NOMO-1 treated with DMSO at 0.1 percent for 48 hours (cell line): ENCODE data around the gene ZNRF2.
A peak's percentile ranks its signal among the peaks of the same experiment; 100 is the strongest.
"Not testable (repeated sequence)": the region's sequence is repeated elsewhere in the genome, so short reads cannot be mapped to it uniquely, and the experiment has no call there.

ENCODE experiments used
- DNase-seq: peaks from one replicate; lab custom pipeline; 2025; ENCODE audit not compliant: unreplicated experiment; lab: John Stamatoyannopoulos, UW

The ZNRF2 gene

DNA sequence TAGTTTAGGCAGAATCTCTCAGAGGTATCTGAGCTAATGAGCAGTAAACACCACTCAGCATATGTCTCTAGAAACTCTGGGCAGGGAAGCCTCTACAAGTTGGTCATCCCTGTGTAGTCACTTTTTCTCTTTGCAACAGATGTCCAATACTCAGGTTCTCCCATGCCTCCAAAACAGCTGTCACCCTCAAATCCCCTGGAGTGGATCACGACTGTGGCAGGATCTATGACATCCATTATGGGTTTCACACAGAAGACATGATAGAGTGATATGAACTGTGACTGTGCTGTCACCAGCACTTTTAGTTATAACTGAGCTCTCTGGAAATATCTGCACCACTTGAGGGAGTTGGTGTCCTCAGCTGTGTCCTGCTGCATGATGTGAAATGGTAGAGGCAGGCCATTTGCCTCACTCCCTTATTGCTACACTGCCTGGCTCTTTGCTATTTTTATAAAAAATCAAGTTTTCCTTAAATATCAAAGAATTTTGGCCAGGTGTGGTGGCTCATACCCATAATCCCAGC, 24.1 kb upstream of the ZNRF2 start:
- DNase-seq, result no peak

DNA sequence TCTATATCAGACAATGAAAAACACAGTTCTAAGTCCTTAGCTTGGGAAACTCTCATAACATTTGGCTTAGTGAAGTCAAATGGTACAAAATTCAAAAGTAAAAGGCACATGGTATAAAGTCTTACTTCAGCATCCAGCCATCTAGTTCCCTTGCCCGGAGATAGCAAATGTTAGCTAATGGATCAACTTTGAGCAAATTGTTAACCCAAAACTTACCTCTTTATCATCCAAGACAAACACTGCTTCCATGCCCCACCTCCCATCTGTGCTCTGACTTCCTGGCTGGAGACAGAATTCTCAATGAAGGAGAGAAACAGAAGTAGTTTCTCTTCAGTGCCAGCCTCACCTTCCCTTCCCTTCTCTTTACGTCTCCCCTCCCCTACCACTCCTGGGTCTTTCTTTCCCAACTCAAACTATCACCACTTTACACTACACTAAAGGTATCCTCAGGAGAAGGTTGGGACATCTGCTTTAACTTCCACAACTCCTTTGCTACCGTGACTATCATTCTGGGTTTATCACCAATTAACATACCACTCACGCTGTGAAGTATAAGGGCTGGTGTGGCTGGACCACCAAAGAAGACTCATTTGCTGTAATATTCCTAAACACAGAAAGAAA, 21.2 kb upstream of the ZNRF2 start:
- no peak for DNase-seq

DNA sequence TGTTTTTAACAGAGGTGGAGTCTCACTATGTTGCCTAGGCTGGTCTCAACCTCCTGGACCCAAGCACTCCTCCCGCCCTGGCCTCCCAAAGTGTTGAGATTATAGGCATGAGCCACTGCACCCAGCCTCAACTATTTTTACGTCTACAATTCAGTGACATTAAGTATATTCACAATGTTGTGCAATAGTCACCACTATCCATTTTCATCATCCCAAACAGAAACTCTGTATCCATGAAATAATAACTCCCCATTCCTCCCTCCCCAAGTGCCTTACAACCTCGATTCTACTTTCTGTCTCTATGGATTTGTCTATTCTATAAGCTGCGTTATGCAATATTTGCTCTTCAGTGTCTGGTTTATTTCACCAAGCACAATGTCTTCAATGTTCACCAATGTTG, 20.3 kb upstream of the ZNRF2 start:
- no peak for DNase-seq

DNA sequence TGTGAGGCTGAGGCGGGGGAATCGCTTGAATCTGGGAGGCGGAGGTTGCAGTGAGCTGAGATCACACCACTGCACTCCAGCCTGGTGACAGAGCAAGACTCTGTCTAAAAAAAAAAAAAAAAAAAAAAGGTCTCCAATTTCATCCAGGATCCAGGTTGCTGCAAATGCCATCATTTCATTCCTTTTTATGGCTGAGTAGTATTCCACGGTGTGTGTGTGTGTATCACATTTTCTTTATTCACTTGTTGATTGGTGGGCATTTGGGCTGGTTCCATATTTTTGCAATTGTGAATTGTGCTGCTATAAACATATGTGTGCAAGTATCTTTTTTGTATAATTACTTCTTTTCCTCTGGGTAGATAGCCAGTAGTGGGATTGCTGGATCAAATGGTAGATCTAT, 19.2 kb upstream of the ZNRF2 start:
- not testable (repeated sequence) for DNase-seq

DNA sequence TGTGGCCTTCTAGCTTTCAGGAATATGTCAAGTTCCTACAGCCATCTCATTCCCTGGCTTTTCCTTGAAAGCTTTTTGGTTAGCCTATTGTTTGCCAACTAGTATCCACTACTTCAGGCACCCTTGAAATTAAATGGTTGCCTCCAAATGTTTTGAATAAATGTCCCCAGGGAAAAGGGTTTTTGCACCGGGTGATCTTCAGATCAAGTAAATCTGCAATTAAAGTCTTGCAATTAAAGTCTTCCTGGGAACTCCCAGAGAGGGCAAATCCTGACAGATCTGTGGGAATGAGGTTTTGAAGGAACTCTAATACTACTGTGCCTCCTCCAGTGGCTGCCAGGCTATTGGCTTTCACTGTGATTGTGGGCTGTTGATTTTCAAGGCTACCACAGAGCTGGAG, 17.7 kb upstream of the ZNRF2 start:
- no peak for DNase-seq

DNA sequence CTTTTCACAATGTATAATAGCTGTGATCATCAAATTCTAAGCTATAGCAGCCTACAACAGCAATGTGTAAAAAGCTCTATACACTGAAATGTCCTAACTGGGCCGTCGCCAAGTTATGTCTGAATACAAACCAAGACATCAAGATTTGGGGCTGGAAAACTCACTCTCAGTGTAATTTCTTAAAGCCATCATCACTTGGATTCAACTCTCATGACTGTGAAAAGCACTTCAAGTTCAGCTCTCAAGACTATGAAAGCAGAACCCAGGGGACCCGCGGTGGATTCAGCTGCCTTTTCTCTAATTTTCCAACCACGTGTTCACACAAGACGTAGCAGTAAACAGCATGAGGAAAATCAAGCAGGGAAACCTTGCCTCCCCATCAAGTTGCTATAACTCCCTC, 15.8 kb upstream of the ZNRF2 start:
- no peak for DNase-seq

DNA sequence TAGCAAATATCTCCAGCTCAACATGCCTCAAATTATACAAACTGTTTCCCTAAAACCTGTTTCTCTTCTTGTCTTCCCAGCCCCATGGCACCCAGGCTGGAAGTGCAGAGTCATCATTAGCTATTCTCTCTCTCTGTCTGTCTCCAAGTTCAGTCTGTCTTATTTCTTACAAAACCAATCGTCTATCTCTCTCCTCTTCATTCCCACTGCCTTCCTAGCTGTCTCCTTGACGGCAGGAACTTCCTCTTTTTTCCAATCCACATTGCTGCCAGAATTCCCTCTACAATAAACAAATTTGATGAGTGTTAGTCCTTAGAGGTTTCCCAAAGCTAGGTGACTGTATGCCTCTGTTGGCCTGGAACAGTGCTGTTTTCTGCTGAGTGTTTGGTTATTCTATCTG, 14.9 kb upstream of the ZNRF2 start:
- DNase-seq, result no peak

DNA sequence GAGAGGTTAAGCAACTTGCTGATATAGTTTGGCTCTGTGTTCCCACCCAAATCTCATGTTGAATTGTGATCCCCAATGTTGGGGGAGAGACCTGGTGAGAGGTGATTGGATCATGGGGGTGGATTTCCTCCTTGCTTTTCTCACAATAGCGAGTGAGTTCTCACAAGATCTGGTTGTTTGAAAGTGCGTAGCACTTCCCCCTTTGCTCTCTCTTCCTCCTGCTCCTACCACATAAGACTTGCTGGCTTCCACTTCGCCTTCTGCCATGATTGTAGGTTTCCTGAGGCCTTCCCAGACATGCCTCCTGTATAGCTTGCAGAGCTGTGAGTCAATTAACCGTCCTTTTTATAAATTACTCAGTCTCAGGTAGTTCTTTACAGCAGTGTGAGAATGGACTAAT, 13.5 kb upstream of the ZNRF2 start:
- DNase-seq, result no peak

DNA sequence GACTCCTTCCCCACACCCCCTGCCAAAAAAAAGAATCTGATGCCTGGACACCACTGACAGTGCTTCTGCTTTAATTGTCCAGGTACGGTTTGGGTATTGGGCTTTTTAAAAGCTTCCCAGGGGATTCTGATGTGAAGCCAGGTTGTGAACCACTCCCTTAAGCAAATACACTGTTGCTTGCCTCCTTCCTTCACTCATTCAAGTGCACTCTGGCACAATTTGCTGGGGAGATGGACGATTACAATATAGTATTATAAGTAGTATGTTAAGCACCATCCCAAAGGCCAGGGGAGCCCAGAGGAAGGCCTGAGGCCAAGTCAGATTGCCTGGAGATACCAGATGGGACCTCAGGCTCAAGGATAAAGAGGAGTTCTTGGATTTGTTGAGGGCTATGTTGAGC, 12.3 kb upstream of the ZNRF2 start:
- DNase-seq, result no peak

DNA sequence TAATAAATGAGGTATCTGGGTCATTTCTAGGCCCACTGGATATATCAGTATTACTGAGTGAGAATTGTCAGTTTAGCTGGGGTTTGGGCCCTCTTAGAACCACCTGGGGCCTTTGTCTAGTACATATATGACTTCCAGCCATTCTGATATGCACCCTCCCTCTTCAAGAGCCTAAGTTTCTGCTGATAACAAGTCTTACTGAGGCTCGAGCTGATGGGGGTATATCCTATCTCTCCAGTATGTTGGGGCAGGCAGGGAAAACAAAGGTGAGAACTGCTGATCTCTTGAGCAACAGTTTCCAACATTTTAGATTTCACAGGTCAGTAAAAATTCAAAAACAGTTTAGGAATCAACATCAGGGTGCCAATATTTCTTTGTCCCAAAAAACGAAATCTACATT, 10.8 kb upstream of the ZNRF2 start:
- no peak for DNase-seq

DNA sequence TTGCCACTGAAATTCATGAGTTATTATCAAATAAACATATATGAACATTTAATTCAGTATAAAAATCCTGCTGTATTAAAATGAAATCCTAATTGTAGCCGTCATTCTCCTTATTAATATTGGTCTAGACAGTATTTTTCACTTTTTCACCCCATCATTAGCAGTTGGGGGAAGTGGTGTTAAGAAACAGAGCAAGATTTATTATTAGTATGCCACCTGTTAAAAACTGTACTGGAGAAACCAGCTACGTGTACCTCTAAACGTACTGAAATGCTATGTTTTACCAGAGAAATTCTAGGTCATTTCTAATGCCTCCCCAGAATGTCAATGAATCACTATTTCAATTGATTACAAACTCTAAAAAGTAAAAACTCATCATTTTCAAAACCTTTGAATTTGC, 9.8 kb upstream of the ZNRF2 start:
- no peak for DNase-seq

DNA sequence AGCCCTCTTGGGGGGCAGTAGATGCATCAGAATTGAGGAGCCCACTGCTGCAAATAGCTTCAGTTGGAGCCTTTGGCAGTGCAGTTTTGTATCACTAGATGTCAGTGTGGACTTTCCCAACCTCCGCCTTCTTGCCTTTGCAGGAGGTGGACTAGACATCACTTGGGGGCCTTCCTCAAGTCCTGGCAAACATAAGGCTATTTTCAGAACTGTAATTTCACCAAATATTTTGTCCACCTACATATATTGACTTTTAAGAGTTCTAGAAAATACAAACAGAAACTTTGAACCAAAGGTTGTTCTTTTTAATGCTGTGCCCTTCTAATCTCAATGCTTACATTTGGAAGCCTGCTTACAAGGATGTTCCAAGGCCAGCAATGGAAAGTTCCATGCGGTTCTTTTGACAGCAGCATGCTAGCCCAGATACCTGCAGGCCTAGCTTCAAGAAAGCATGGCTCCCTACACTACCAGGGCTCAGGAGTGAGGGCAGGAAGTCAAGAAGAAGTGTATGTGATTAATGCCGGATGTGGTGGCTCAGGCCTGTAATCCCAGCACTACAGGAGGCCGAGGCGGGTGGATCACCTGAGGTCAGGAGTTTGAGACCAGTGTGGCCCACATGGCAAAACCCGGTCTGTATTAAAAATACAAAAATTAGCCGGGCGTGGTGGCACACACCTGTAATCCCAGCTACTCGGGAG, 8.0 kb upstream of the ZNRF2 start:
- DNase-seq, result peak; percentile 34

DNA sequence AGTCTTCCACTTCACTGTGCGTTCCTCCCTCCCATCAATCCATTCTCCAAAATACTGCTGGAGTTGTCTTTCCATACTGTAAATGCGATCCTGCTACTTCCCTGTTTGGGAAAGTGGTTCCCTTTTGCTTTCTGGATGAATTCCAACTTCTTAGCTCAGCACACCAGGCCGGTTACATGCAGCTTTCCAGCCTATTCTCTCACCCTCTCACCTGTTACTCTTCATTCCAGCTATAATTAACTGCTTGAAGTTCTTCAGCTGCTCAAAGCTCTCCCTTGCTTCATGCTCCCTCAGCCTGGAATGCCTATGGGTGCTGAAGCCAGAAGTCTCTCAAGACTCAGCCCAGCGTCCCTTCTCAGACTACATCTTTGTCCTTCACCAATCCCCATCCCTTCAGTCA, 6.0 kb upstream of the ZNRF2 start:
- no peak for DNase-seq

DNA sequence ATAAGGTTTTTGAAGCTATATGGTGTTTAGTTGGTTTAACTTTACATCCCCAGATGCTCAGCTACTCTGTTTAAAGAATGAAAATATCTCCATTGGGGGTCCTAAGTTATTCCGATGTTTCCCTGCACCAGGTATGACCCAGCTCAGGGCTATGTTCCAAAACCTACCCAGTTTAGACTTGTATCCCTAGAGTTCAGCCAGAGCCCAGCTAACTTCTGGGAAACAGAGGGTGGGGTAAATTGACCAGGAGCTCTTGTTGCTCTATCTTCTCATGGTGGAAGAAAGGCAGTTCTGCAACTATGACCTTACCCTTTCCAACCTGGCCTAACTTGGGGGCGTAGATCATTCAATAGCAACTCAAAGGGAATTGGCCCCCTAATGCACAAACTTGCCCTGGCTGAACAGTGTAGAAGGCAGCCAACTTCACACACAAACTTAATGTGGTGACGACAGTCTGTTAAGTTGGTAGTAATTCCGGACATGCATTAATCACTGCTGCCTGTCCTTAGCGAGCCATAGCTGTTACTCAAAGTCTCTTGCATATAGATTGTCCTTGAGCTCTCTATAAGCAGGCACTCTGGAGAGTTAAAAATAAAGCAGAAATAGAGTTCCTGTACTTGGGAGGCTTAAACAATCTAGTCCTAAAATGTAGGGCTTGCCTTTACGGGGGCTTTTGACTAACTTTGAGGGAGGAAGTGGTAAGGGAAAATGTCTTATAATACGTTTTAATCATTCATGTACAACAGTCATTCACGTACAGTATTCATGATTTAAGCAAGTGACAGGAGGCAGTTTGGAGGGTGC, 5.3 kb upstream of the ZNRF2 start:
- peak; percentile 28 for DNase-seq

DNA sequence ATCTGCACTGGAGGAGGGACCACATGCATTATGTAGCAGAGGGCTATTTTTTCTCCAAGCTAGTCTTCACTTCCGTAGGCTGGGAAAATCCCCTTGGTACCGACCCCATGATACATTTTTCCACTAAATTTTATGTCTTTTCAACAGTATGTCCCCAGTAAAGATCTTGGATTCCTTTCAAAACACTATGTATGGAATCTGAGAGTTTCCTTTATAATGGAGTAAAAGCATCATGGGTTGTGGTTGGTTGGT, 4.8 kb upstream of the ZNRF2 start:
- no peak for DNase-seq

DNA sequence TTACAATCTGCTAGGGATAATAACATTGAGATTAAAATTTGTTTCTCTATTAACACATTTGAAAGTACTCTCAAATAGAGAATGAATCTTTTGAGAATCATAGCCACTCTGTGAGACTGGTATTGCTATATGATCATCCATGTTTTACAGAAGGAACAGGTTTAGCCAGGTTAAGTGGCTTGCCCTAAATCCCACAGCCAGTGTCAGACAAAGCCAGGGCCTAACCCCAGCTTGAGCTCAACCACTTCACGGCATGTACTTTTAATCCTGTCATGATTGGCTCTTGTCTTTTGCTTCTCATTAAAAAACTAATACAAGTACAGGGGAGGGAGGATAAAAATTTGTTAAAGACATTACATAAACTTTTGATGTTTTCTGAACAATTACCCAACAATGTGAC, 3.8 kb upstream of the ZNRF2 start:
- no peak for DNase-seq

DNA sequence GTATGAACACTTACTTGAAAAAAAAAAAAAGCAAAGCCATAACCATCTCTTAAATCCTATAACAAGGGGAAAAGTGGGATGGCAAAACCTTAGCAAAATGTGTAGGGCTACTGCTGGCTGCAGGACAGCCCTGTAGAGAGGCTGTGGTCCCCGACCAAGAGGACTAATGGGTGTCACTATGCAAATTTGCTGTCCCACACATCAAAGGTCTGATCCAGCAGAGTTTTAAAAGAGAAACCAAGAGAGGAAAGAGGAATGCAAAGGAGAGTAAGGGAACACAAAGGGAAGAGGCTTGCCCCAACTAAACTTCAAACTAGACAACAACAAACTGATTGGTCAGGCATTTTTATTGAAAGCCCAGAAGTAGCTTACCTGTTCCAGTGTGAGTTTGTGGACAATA, 3.1 kb upstream of the ZNRF2 start:
- DNase-seq, result no peak

DNA sequence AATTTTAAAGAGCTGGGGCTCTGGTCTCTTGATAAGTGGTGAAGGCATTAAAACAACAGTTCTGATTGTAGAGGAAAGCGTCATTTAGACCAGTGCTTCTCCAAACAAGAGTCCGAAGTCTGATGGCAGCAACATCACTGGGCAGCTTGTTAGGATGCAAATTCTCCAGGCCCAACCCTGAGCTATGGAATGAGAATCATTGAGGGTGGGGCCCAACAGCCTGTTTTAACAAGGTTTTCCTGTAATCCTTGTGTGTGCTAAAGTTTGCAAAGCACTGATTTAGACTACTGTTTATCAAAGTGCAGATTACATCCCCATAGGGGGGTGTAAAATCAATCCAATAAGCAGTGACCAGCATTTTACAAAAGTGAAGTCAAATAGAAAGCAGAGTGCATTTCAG, 2.6 kb upstream of the ZNRF2 start:
- DNase-seq, result no peak

DNA sequence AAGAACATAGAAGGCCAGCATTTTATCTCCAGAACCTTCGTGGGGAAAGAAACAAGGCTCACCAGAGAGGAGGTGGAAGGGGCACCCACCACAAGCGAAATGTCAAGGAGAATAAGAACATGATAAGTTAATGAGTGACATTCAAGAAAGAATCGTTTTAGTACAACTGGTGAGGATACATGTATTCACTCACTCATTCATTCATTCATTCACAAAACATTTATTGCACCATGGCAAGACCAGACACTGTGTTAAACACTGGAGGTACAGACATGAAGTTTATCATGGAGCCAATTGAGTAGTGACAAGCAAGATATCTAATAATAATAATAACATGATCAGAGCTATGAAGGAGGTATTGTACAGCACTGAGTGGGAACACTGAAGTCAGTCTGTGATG, 1.7 kb upstream of the ZNRF2 start:
- no peak for DNase-seq

DNA sequence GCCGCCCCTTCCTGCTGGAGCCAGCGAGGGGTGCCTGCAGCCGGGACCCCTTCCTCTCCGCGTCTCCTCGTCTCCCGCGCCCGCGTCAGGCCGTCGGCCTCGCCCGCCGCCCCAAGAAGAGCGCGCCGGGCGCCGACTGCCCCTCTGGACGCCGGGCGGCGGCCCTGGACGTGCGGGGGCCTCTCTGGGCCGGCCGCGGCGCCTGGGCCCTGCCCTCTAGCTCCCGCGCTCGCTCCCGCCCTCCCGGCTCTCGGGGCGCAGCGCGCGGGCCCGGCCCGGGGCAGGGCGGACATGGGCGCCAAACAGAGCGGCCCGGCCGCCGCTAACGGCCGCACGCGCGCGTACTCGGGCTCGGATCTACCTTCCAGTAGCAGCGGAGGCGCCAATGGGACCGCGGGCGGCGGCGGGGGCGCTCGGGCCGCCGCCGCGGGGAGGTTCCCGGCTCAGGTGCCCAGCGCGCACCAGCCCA, 704 bp downstream of the ZNRF2 start:
- DNase-seq, result no peak

DNA sequence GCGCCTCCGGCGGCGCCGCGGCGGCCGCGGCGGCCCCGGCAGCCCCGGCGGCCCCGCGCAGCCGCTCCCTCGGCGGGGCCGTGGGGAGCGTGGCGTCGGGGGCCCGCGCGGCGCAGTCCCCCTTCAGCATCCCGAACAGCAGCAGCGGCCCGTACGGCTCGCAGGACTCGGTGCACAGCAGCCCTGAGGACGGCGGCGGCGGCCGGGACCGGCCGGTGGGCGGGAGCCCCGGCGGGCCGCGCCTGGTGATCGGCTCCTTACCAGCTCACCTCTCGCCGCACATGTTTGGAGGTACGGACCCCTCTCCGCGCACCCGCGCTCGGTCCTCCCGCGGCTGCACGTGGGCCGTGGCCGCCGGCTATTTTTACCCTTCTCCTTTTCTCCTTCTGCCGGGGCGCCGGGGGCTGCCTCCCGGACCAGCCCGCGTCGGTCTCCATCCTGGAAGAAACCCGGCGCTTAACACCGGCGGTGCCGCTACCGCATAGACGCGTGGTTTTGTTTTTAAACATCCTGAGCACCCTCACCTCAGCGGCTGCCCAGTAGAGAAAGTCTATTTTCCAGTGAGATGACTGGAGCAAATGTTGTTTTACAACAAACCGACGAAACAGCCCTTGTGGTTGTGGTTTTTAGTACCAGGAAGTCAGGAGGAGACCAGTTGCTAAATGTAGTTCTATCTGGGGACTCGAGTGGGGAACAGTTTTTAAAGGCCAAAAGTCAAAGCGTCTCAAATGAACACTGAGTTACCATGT, 1.3 kb downstream of the ZNRF2 start:
- DNase-seq, result peak; percentile 95

DNA sequence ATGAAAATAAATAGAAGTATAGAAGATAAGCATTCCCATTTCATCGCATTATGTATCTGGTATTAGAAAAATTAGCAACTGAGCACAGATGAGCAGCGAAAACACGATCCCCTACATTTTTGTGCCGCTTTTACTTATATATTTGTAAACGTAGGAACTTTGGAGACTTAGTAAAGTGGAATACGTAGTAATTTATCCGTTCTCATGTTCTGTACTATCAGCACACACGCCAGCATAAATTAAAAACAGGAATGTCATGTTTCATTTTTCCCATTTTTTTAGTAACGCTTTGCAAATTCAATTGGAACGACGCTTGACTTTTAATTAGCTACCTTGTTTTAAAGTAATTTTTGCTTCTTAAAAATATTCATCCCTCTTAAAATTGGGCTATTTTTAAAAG, 2.4 kb downstream of the ZNRF2 start:
- no peak for DNase-seq
